HTERT RPE-1 (cell line): ENCODE results near the gene SMCP.

ENCODE experiments used
- in situ Hi-C: fragments of 300-500 bp; cut with MboI; formaldehyde crosslinking; loops from 4 replicates; pipeline ENCODE4 v1.14.3; 2020; ENCODE audit warnings: low sequenced_read_pairs

Gene SMCP

DNA sequence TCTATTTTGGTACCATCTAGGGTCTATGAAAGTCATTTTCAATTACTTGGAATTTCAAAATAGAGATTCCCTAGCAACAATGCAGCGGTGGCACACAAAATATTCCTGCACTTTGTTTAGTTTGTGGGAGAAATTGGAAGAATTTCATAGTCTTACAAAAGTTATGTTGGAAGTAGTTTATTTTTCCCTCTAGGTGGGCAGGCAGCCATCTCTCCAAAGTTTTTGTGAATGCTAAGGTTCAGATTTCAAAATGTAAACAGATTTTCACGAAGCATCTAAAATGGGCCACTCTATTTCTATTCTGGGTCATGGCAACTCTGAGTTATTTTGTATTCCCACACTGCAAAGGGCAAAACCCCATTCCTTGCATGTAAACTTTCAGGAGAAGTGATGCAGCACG lies 8.0 kb downstream of the SMCP start:
- in situ Hi-C loops, result no loop called here

DNA sequence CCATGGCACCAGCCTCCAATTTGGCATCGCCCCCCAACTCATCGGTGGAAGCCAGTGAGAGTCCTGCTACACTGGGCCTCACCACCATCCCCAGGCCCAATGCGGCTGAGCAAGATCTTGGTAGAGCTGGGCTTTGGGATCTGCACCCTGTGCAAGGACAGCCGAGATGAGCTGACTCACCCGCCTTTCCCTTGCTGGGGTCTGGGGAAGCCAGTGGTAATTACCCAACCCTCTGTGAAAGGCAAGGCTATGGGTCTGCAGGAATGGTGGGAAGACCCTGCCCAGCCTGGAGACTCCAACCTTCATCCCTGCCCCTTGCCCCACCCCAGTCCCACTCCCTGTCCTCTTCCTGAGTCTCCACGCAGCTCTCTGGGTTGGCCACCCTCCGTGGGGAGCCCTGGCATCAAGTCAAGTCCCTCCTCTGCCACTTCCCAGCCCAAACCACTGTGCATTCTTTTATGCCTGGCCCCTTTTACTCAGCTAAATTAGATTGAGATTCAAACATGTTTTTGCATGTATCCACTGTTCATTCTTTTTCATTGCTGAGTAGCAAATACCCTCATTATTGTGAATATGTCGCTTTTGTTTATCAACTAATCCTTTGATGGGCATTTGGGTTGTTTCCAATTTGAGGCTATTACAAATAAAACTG lies 8.8 kb downstream of the SMCP start:
- in situ Hi-C loops, result no loop called here

DNA sequence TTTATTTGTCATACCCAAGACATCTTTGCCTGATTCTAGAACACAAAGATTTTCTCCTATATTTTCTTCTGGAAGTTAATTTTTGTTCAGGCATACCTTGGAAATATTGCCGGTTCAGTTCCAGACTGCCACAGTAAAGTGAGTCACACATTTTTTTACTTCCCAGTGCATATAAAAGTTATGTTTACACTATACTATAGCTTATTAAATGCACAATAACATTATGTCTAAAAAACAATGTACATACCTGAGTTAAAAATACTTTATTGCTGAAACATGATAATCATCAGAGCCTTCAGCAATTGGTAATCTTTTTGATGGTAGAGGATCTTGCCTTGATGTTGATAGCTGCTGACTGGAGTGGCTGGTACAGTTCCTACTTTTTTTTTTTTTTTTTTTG lies 10.0 kb downstream of the SMCP start:
- in situ Hi-C loops, result no loop called here

DNA sequence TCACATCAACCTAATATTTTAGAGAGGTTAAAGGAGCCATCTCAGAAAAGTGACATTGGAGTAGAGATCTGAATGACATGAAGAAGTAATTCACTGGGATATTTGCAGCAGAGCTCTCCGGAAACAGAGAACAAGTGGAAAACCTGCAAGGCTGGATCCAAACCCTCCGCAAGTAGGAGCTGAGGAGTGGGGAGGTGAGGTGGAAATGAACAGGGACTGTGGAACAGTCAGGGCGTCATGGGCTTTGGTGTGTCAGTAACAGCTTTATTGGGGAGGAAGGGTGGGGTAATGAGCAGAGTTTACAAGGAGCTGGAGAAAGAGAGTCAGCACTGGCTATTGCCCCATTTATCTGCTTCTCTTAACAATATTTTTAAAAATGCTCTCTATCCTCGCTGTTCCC lies 20.9 kb downstream of the SMCP start:
- in situ Hi-C loops, result no loop called here

DNA sequence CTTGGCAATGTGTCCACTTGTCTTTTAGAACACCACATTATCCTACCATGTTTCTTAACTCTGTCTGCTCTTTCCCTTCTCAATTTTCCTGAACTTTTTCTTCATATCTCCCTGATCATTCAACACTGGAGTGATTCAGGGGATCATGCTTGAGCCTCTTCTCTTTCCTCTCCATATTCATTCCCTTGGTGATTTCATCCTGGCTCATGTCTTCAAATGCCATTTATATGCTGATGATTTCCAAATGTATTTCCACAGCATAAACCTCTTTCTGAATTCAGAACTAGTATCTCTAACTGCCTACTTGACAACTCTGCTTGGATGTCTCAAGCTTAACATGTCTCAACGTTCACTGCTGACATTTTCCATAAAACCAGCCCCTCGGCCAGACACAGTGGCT lies 21.8 kb downstream of the SMCP start:
- in situ Hi-C loops, result no loop called here

DNA sequence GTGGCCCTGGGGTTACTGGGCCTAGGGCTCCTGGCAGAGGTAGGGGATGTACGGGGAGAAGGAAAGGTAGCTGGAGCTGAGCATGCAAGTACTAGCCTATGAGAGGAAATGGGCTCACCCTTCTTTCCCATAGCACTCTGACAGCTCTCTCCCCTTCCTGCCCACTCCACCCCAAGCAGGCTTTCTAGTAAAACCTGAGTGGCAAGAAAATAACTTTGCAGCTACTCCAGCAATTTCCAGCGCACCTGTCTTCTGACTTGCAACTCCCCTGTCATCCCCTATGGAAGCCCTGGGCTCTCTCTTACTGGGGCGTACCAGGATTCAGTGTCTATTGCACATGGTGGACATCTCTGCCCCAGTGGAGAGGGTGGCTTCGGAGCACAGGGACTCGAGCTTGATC lies 23.5 kb downstream of the SMCP start:
- in situ Hi-C loops, result no loop called here

DNA sequence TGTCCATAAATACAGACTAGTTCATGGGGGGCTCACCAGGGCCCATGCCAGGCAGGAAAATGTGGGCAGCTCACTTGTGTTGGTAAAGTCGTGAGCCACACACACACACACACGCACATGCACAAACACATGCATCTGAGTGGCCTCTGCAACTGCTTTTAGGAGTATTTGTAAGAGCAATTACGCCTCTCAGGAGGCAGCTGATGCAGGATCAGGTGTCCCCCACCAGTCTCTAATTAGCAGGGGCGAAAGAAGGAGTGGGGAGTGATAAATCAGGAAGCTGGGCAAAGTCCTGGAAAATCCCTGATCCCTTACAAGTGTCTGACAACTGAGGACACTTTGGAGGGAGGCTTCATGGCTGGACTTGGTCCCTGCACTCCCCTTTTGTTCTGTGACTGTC lies 24.5 kb downstream of the SMCP start:
- in situ Hi-C loops, result no loop called here

DNA sequence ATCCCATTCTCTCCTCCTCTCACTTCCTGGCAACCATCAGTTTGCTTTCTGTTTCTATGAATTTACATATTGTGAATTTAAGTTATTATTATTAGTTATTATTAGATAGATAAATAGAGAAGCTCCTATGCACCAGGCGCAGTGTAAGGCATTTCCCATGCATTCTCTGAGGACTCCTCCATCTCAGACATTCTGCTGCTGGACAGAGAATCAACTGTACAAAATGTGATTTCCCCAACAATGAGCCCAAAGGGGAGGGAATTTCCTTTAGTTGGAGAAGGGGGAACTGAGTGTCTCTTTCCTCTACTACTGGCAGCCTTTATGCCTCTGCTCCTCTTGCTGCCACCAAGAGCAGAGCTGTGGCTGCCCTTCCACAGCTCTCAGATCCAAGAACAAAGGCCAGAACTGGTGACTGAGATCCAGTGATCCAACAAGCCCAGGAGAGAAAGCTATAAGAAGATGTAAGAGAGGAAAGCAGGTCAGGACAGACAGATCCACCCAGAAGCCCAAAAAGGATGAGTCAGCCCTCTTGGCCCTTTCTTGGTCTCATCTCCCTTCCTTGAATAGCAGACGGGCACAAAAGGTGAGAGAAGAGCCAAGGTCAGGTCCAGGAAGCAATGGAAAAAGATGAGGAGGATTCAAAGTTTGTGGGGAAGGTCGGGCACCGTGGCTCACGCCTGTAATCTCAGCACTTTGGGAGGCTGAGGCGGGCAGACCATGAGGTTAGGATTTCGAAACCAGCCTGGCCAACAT lies 26.7 kb downstream of the SMCP start:
- in situ Hi-C loops, result no loop called here

DNA sequence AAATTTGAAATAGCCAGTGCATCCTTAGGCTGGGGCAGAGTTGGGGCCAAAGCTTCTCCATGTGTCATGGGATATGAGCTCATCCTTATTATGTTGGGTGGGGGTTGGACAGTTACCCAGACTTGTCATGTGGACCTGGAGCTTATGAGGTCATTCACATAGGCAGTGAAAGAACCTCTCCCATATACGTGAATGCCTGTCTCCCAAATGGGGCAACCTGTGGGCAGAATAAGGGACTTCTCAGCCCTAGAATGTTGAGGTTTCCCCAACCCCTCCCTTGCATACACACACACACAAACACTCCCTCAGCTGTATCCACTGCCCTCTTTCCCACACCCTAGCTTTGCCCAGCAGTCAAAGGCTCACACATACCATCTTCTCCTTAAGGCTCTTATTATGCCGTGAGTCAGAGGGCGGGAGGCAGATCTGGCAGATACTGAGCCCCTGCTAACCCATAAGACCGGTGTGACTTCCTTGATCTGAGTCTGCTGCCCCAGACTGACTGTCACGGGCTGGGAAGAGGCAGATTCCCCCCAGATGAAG lies 28.0 kb downstream of the SMCP start:
- in situ Hi-C loops, result no loop called here

DNA sequence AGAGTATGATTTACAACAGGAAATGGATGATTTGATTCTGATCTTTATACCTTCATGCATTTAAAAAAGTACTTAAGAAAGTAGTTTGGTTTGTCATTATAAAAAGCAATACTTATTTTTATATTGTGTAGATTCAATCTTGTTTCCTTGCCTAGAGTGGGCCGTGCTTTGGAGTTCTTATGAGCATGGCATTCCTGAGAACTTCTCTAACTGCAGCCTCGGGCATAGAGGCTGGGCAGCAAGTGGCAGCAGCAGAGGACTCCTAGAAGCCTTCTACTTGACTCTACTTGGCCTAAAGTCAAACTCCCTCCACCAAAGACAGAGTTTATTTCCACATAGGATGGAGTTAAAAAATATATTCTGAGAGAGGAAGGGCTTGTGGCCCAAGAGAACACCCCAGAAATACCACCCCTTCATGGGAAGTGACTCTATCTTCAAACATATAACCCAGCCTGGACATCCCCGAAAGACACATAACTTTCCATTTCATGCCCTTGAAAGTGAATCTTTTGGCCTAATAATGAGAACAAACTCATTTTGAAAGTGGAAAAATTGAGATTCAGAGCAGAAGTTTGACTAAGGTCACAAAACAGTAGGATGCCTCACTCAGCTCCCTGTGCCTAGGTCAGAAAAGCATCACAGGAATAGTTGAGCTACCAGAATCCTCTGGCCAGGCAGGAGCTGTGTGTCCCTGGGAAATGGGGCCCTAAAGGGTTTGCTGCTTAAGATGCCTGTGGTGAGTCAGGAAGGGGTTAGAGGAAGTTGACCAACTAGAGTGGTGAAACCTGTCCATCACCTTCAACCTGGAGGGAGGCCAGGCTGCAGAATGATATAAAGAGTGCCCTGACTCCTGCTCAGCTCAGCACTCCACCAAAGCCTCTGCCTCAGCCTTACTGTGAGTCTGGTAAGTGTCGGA lies 29.8 kb downstream of the SMCP start, which contains the start of gene IVL:
Gene IVL, plus strand, starts transcription at position 861 of the 916 bp plus-strand sequence. CDS start 1,252 bp downstream, outside the sequence.
- in situ Hi-C loops, result no loop called here

DNA sequence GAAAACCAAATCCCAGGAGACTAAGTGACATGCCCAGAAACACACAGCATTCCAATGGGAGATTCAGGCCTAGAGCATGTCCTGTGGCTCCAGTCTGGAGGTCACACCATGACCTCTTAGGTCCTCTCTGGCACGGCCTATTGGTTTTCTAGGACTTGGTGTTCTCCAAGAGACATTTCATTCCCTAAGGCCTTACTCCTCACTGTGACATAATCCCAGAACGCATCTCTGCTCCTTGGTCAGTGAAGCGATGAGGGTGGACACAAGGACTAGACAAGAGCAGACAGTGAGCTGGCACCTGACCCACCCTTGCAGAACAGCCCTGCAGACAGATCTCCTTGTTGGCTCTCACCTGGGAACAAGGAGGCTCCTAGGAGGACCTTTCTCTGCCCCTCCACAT lies 31.1 kb downstream of the SMCP start:
- in situ Hi-C loops, result no loop called here

DNA sequence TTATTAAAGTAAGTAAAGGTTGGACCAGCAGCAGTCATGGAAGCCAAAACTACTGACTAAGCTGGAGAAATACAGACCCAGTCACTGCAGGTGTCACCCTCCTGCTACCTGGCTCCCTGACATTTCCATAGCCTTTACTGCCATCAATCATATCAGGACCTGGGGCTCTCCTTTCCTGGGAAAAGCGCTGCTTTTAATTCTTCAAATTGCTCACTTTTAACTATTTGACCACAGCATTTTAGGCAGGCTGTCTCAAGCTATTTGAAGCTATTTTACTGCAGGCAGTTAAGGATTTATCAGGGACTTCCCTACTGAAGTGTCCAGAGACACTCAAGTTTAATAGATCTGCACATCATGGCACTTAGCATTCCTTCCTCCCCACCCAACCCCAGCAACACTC lies 34.3 kb downstream of the SMCP start:
- in situ Hi-C loops, result no loop called here

DNA sequence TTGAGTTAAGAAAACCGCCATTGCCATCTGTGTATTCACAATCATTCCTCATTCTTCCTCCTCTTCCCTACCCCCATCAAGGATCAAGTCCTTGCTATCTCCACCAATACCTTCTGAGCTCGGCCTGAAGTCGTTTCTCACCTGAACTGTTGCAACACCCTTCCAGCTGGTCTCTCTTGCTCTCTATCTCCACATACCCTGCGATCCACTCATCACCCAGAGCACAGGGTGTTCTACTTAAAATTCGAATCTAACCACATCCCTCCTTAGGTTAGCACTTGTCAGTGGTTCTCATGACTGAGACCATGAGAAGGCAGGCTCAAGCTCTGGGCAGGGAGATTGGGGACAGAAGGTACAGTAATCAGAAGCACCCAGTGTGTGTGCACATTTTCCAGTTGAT lies 34.8 kb downstream of the SMCP start:
- in situ Hi-C loops, result no loop called here

DNA sequence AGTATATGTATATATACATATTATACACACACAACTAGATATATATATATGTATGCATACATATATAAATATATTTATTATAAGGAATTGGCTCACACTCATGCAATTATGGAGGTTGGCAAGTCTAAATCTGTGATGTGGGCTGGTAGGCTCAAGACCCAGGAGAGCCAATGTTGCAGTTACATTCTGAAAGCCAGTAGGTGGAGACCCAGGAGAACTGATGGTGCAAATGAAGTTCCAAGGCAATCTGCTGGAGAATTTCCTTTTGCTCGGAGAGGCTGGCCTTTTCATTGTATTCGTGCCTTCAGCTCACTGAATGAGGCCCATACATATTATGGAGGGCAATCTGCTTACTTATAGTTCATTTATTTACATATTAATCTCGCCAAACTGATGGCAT lies 39.7 kb downstream of the SMCP start:
- in situ Hi-C loops, result no loop called here

DNA sequence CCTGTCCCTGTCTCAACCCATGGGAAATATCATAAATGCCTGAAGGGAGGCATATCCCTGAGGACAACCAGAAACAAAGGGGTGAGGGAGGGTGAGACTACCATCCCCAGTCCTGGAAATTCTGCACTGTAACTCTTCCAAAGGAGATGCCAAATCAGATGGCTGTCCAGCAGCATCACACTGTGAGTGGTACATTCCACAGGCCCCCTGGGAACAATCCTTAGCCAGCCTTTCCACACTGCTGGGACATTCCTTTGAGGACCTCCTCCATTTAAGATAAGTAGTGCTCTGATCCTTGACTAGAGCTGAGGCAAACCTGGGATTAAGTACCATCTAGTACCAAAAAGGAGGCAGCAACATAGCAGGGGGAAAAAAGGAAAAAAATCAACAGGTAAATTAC lies 40.9 kb downstream of the SMCP start:
- in situ Hi-C loops, result no loop called here

DNA sequence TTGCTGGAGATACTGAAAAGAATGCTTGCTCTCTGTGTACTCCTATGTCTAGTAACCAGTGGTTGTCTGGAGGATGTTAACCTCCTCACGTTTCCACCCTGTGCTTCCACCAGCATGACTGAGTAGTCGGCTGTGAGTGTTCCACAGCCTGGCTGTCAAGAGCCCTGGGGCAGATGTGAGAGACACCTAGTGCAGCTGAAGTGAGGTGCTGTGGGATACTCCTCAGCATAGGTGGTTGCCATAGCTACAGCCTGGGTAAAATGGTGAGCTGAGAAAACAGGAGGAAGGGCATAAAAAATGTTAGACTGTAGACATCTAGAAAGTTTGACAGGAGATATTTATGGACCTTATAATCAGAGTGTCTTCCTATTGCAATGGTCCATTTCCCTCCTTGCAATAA lies 46.1 kb downstream of the SMCP start:
- in situ Hi-C loops, result no loop called here

DNA sequence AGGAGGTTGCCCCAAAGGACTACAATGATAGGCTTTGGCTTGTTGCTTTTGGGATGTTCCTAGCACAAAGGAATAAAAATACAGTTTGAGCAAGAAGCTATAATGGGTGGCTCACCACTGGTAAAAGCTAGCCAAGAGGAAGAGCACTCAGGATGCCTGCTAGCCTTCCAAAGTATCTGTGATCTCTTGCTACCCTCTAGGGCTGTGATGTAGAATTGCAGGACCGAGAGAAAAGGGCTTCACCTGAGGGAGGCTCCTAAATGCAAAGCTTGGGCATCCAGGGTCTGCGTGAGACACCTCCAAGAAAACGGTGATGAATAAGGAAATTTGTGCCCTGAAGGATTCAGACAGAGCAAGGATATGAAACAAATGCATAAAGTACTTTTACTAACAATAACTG lies 48.0 kb downstream of the SMCP start:
- in situ Hi-C loops, result no loop called here

DNA sequence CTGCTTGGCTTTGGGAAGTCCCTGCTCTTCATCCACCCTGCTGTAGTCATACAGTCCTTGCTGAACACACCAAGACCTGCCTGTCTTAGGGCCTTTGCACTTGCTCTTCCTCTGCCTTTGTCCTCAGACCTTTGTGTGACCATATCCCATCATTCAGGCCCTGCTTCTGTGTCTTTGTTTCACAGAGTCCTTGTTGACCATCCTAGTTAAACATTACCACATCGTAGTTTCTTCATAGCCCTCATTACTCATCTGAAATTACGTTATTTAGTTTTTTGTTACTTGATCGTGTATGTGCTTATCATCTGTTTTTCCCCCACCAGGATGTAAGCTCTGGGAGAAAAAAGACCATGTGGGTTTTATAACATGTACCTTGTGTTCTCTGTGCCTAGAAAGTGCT lies 50.5 kb downstream of the SMCP start:
- in situ Hi-C loops, result no loop called here

DNA sequence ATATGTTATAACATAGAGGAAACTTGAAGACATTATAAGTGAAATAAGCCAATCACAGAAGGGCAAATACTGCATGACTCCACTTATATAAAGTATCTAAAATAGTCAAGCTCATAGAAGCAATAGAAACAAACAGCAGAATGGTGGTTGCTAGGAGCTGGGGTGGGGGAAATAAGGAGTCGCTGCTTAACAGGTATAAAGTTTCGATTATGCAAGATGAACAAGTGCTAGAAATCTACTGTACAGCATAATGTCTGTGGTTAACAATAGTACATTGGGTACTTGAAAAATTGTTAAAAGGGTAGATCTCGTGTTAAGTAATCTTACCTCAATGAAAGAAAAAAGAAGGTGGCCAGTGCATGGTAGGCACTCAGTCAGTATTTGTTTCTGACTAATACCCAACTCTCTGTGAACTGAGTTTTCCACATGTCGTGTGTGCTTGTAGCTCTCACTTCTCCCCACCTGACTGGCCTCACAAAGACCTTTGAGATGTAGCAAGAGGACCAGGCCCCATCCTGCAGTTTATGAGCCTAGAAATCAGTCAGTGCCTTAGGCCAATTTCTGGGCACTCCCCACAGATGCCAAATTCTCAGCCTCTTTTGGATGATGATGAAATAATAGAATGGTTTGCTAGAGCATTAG lies 54.2 kb downstream of the SMCP start:
- in situ Hi-C loops, result no loop called here

DNA sequence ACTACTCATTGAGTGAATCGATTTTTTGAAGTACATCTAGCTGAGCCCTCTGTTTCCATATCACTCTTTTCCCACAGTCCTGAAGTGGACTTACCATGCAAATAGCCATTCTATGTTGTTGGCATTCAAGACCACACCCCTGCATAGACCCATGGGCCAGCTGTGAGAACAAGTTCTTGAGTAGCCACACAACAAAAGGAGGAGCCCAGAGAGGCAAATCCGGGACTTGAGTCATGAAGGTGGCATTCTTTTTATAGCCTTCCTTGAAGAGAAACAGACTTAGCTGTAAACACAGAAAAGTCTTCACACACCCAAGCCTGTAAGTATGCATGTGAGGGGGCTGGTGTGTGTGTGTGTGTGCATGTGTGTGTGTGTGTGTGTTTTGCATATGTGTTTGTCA lies 55.1 kb downstream of the SMCP start:
- in situ Hi-C loops, result no loop called here
